HEK293 (cell line): ENCODE results near the gene IGBP1.

ENCODE experiments used
- CTCF ChIA-PET: fragments of 350-600 bp; formaldehyde crosslinking; extraction: SDS; loops from one replicate; lab custom pipeline; 2021; ENCODE audit warnings: antibody characterized with exemption; lab: Yijun Ruan, JAX
- POLR2A ChIA-PET: fragments of 300-600 bp; formaldehyde crosslinking; extraction: SDS; loops from one replicate; lab custom pipeline; 2020; ENCODE audit warnings: antibody characterized with exemption, inconsistent platforms; lab: Yijun Ruan, JAX
- H3K27ac ChIP-seq: fragments of 200-500 bp; sonication (Bioruptor generic); 2 replicates; pipeline ENCODE4 v1.5.1; 2014; ENCODE audit warnings: low read depth, low read length, control low read depth, inconsistent platforms; ENCODE audit errors: extremely low read depth
- H3K36me3 ChIP-seq, 2 experiments: fragments of 200-500 bp in 1 of 2; sonication (Bioruptor generic) in 1 of 2; 1 replicate in 1 of 2; 2 replicates in 1 of 2; pipeline ENCODE4 v1.5.1; 2014 to 2017; ENCODE audit warnings: inconsistent platforms in 2 of 2, low read length in 2 of 2; ENCODE audit not compliant: control insufficient read depth in 2 of 2, insufficient read depth in 1 of 2
- H3K4me1 ChIP-seq: fragments of 200-500 bp; sonication (Bioruptor generic); 2 replicates; pipeline ENCODE4 v1.5.1; 2014; ENCODE audit warnings: mild to moderate bottlenecking, low read length, inconsistent platforms; ENCODE audit not compliant: control insufficient read depth, insufficient read depth
- H3K4me3 ChIP-seq: 2 replicates; pipeline ENCODE4 v1.5.1; 2011; ENCODE audit warnings: low read depth, mild to moderate bottlenecking, control low read depth, low read length, moderate library complexity
- H3K9me3 ChIP-seq: fragments of 200-500 bp; sonication (Bioruptor generic); 2 replicates; pipeline ENCODE4 v1.5.1; 2014; ENCODE audit warnings: low read depth, low read length, inconsistent platforms; ENCODE audit not compliant: control insufficient read depth, insufficient read depth
- BCL11A ChIP-seq: fragments of 450-650 bp; formaldehyde crosslinking; IDR thresholded peaks from 2 replicates; pipeline ENCODE4 v1.5.1; 2016; ENCODE audit warnings: low read depth, missing biosample characterization, missing genetic modification characterization
- KLF7 ChIP-seq: fragments of 450-650 bp; formaldehyde crosslinking; IDR thresholded peaks from 2 replicates; pipeline ENCODE4 v1.5.1; 2016; ENCODE audit warnings: missing biosample characterization, missing genetic modification characterization, borderline replicate concordance
- MEIS1 ChIP-seq: sonication (generic); formaldehyde crosslinking; IDR thresholded peaks from 2 replicates; pipeline ENCODE4 v1.8.1; 2022; ENCODE audit warnings: missing genetic modification reagents, mild to moderate bottlenecking, borderline replicate concordance
- MYNN ChIP-seq: fragments of 450-650 bp; formaldehyde crosslinking; IDR thresholded peaks from 2 replicates; pipeline ENCODE4 v1.5.1; 2016; ENCODE audit warnings: missing biosample characterization, missing genetic modification characterization, borderline replicate concordance
- RBAK ChIP-seq: fragments of 450-650 bp; formaldehyde crosslinking; IDR thresholded peaks from 2 replicates; pipeline ENCODE4 v1.5.1; 2016; ENCODE audit warnings: missing biosample characterization, missing genetic modification characterization
- SCRT1 ChIP-seq: fragments of 450-650 bp; formaldehyde crosslinking; IDR thresholded peaks from 2 replicates; pipeline ENCODE4 v1.5.1; 2016; ENCODE audit warnings: missing biosample characterization, missing genetic modification characterization, borderline replicate concordance
- SP2 ChIP-seq: fragments of 450-650 bp; formaldehyde crosslinking; IDR thresholded peaks from 2 replicates; pipeline ENCODE4 v1.5.1; 2016; ENCODE audit warnings: missing biosample characterization, missing genetic modification characterization
- SP3 ChIP-seq: fragments of 450-650 bp; formaldehyde crosslinking; IDR thresholded peaks from 2 replicates; pipeline ENCODE4 v1.5.1; 2016; ENCODE audit warnings: missing biosample characterization, missing genetic modification characterization
- TRIM28 ChIP-seq: IDR thresholded peaks from 2 replicates; pipeline ENCODE4 v1.6.1; 2011; ENCODE audit warnings: low read length, control low read depth, borderline replicate concordance
- YY1 ChIP-seq: fragments of 450-650 bp; formaldehyde crosslinking; IDR thresholded peaks from 2 replicates; pipeline ENCODE4 v1.5.1; 2018; ENCODE audit warnings: missing biosample characterization, missing genetic modification characterization
- ZFP41 ChIP-seq: fragments of 450-650 bp; formaldehyde crosslinking; IDR thresholded peaks from 2 replicates; pipeline ENCODE4 v1.5.1; 2016; ENCODE audit warnings: missing biosample characterization, missing genetic modification characterization, borderline replicate concordance
- ZNF114 ChIP-seq: fragments of 450-650 bp; formaldehyde crosslinking; IDR thresholded peaks from 2 replicates; pipeline ENCODE4 v1.5.0; 2017; ENCODE audit warnings: missing biosample characterization, missing genetic modification characterization
- ZNF121 ChIP-seq: fragments of 450-650 bp; formaldehyde crosslinking; IDR thresholded peaks from 2 replicates; pipeline ENCODE4 v1.5.1; 2016; ENCODE audit warnings: missing biosample characterization, missing genetic modification characterization
- ZNF138 ChIP-seq: fragments of 450-650 bp; formaldehyde crosslinking; IDR thresholded peaks from 2 replicates; pipeline ENCODE4 v1.5.1; 2016; ENCODE audit warnings: missing biosample characterization, missing genetic modification characterization, borderline replicate concordance
- ZNF146 ChIP-seq: fragments of 450-650 bp; formaldehyde crosslinking; IDR thresholded peaks from 2 replicates; pipeline ENCODE4 v1.5.1; 2016; ENCODE audit warnings: missing biosample characterization, missing genetic modification characterization
- ZNF16 ChIP-seq: fragments of 450-650 bp; formaldehyde crosslinking; IDR thresholded peaks from 2 replicates; pipeline ENCODE4 v1.5.1; 2016; ENCODE audit warnings: low read depth, missing biosample characterization, missing genetic modification characterization
- ZNF26 ChIP-seq: fragments of 450-650 bp; formaldehyde crosslinking; IDR thresholded peaks from 2 replicates; pipeline ENCODE4 v1.5.1; 2016; ENCODE audit warnings: missing biosample characterization, missing genetic modification characterization
- ZNF266 ChIP-seq: fragments of 450-650 bp; formaldehyde crosslinking; IDR thresholded peaks from 2 replicates; pipeline ENCODE4 v1.5.1; 2016; ENCODE audit warnings: missing biosample characterization, missing genetic modification characterization, low read depth
- ZNF302 ChIP-seq: fragments of 450-650 bp; formaldehyde crosslinking; IDR thresholded peaks from 2 replicates; pipeline ENCODE4 v1.5.1; 2016; ENCODE audit warnings: missing biosample characterization, missing genetic modification characterization, low read depth
- ZNF473 ChIP-seq: fragments of 450-650 bp; formaldehyde crosslinking; IDR thresholded peaks from 2 replicates; pipeline ENCODE4 v1.5.1; 2017; ENCODE audit warnings: missing biosample characterization, missing genetic modification characterization
- ZNF48 ChIP-seq: fragments of 450-650 bp; formaldehyde crosslinking; IDR thresholded peaks from 2 replicates; pipeline ENCODE4 v1.5.1; 2016; ENCODE audit warnings: missing biosample characterization, missing genetic modification characterization
- ZNF514 ChIP-seq: fragments of 450-650 bp; formaldehyde crosslinking; IDR thresholded peaks from 2 replicates; pipeline ENCODE4 v1.5.1; 2016; ENCODE audit warnings: missing biosample characterization, missing genetic modification characterization
- ZNF555 ChIP-seq: fragments of 450-650 bp; formaldehyde crosslinking; conservative IDR thresholded peaks from 2 replicates; pipeline ENCODE4 v1.5.1; 2017; ENCODE audit warnings: missing biosample characterization, mild to moderate bottlenecking, missing genetic modification characterization, inconsistent platforms
- ZNF560 ChIP-seq: fragments of 450-650 bp; formaldehyde crosslinking; IDR thresholded peaks from 2 replicates; pipeline ENCODE4 v1.5.1; 2017; ENCODE audit warnings: missing biosample characterization, missing genetic modification characterization, borderline replicate concordance
- ZNF571 ChIP-seq: fragments of 450-650 bp; formaldehyde crosslinking; IDR thresholded peaks from 2 replicates; pipeline ENCODE4 v1.5.0; 2017; ENCODE audit warnings: missing biosample characterization, missing genetic modification characterization
- ZNF580 ChIP-seq: fragments of 450-650 bp; formaldehyde crosslinking; IDR thresholded peaks from 2 replicates; pipeline ENCODE4 v1.5.1; 2016; ENCODE audit warnings: missing biosample characterization, missing genetic modification characterization
- ZNF626 ChIP-seq: fragments of 450-650 bp; sonication (Bioruptor Pico); formaldehyde crosslinking; IDR thresholded peaks from 2 replicates; pipeline ENCODE4 v1.5.1; 2018; ENCODE audit warnings: missing biosample characterization, missing genetic modification characterization, inconsistent platforms
- ZSCAN5A ChIP-seq: fragments of 450-650 bp; formaldehyde crosslinking; IDR thresholded peaks from 2 replicates; pipeline ENCODE4 v1.5.1; 2016; ENCODE audit warnings: missing biosample characterization, missing genetic modification characterization
- TF ChIP-seq, protein P1 (sequence below): fragments of 450-650 bp; formaldehyde crosslinking; IDR thresholded peaks from 2 replicates; pipeline ENCODE4 v1.5.1; 2017; ENCODE audit warnings: missing biosample characterization, missing genetic modification characterization
- TF ChIP-seq, protein P2 (sequence below): IDR thresholded peaks from 2 replicates; pipeline ENCODE4 v1.6.1; 2011; ENCODE audit warnings: mild to moderate bottlenecking, low read depth, low read length, borderline replicate concordance
- TF ChIP-seq, protein P3 (sequence below): fragments of 450-650 bp; formaldehyde crosslinking; IDR thresholded peaks from 2 replicates; pipeline ENCODE4 v1.5.1; 2016; ENCODE audit warnings: missing biosample characterization, missing genetic modification characterization

The IGBP1 gene

DNA sequence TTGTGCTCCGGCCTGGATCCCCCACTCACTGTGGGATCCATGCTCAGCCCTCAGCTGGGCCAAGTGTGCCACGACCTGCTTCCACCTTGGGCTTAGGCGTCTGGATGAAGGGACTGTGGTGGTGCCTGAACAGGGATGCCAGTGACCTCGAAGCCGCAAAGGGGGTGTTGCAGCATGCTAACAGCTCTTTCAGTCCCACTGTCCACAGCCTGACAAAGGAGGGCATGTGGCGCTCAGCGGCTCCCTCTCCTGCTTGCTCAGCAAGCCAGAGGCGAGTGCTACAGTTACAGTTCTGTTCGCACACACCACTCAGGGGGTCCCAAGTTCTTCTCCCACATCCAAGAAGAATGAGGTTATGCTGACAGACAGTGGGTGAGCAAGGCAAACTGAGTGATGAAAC is 5.2 kb upstream of the IGBP1 start:
- H3K27ac ChIP-seq, result no peak overlapping the region
- TF ChIP-seq ZNF48 (tag by site-specific recombination) (no peak), ZNF121 (tag by site-specific recombination) (no peak), MYNN (no peak), ZNF138 (tag by site-specific recombination) (no peak), MEIS1 (no peak), RBAK (tag by site-specific recombination) (no peak), ZNF302 (tag by site-specific recombination) (no peak), ZNF571 (no peak), ZSCAN5A (no peak), ZNF580 (tag by site-specific recombination) (no peak), ZNF16 (tag by site-specific recombination) (no peak), ZNF114 (tag by site-specific recombination) (no peak), YY1 (no peak), KLF7 (tag by site-specific recombination) (no peak), ZNF560 (tag by site-specific recombination) (no peak)
- TF ChIP-seq, protein P1, sequence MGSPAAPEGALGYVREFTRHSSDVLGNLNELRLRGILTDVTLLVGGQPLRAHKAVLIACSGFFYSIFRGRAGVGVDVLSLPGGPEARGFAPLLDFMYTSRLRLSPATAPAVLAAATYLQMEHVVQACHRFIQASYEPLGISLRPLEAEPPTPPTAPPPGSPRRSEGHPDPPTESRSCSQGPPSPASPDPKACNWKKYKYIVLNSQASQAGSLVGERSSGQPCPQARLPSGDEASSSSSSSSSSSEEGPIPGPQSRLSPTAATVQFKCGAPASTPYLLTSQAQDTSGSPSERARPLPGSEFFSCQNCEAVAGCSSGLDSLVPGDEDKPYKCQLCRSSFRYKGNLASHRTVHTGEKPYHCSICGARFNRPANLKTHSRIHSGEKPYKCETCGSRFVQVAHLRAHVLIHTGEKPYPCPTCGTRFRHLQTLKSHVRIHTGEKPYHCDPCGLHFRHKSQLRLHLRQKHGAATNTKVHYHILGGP (tag by site-specific recombination), result no peak
- TF ChIP-seq, protein P2, sequence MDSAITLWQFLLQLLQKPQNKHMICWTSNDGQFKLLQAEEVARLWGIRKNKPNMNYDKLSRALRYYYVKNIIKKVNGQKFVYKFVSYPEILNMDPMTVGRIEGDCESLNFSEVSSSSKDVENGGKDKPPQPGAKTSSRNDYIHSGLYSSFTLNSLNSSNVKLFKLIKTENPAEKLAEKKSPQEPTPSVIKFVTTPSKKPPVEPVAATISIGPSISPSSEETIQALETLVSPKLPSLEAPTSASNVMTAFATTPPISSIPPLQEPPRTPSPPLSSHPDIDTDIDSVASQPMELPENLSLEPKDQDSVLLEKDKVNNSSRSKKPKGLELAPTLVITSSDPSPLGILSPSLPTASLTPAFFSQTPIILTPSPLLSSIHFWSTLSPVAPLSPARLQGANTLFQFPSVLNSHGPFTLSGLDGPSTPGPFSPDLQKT, result no peak
- TF ChIP-seq, all 188 proteins: peak for 0
- Histone ChIP-seq H3K4me1 (no peaks in the 10 kb centered on the region), H3K9me3 (no peaks in the 10 kb centered on the region; the same call in 1 of the 2 replicates), H3K36me3 (no peaks in the 10 kb centered on the region), H3K4me3 (no peak overlapping the region)
- ChIA-PET CTCF (interaction anchor here (0.6 to 1.6 kb wide), 3 partner anchors 9 to 704 kb away, joined by 3 to 8 read pairs (median 3); no protein-coding TSS in a partner anchor), POLR2A (no interaction called here)

DNA sequence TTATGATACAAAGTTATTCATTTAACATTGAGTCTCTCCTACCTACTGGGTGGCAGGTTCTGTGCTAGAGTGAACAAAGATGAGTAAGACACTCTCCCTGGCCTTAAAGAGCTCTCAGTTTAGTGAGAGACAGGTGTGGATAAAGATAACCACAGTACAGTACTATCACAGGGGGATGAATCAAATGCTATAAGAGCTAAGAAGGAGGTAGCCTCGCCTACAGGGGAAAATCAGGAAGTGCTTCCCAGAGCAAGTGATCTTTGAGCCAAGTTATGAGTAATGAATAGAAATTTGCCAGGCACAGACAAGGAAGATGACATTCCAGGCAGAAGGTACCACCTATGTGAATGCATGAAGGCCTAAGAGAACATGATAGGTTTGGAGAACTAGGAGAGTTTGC is 3.4 kb upstream of the IGBP1 start:
- no peaks in the 10 kb centered on the region; the same call in 1 of the 2 replicates for H3K4me1 ChIP-seq
- POLR2A ChIA-PET, result no interaction called here
- no peak overlapping the region for H3K27ac ChIP-seq
- no peak overlapping the region for H3K4me3 ChIP-seq
- CTCF ChIA-PET, result interaction anchor here (0.5 to 1.4 kb wide), 5 partner anchors 34 to 245 kb away, joined by 3 read pairs; partner anchors contain the start of gene P2RY4
- H3K36me3 ChIP-seq, result peaks cover 0 to 3% of the 10 kb centered on the region in 2 experiments; a peak in 1 of 3 replicates
- H3K9me3 ChIP-seq, result no peaks in the 10 kb centered on the region; the same call in 1 of the 2 replicates
- TF ChIP-seq ZNF266 (tag by site-specific recombination) (no peak), ZNF626 (tag by site-specific recombination) (no peak), TRIM28 (no peak), ZNF146 (tag by site-specific recombination) (no peak), ZNF26 (tag by site-specific recombination) (no peak), BCL11A (tag by site-specific recombination) (no peak), ZNF514 (tag by site-specific recombination) (no peak), ZFP41 (tag by site-specific recombination) (no peak), SP3 (tag by site-specific recombination) (no peak), ZNF473 (no peak), SP2 (tag by site-specific recombination) (no peak), ZNF555 (tag by site-specific recombination) (no peak), SCRT1 (tag by site-specific recombination) (no peak)
- TF ChIP-seq, protein P3, sequence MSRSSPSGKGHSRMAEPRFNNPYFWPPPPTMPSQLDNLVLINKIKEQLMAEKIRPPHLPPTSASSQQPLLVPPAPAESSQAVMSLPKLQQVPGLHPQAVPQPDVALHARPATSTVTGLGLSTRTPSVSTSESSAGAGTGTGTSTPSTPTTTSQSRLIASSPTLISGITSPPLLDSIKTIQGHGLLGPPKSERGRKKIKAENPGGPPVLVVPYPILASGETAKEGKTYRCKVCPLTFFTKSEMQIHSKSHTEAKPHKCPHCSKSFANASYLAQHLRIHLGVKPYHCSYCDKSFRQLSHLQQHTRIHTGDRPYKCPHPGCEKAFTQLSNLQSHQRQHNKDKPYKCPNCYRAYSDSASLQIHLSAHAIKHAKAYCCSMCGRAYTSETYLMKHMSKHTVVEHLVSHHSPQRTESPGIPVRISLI (tag by site-specific recombination), result no peak
